HFFc6 (cell line): ENCODE results near the gene ZNF174. TPM values are rescaled to one million over a fixed set of nuclear protein-coding genes. Genes with fewer than 3 reads are reported as not detected.

Experiments
- DNase-seq: peaks from one replicate; pipeline ENCODE4 v3.0.0-alpha.2; 2018
- H3K27ac Mint-ChIP-seq: 2 replicates; pipeline ENCODE4 v1.8.0; 2020; ENCODE audit warnings: mild to moderate bottlenecking, mixed read lengths
- H3K27me3 Mint-ChIP-seq: 2 replicates; pipeline ENCODE4 v1.8.0; 2021; ENCODE audit warnings: mild to moderate bottlenecking, moderate library complexity, mixed read lengths; ENCODE audit not compliant: insufficient read depth
- H3K36me3 Mint-ChIP-seq: 2 replicates; pipeline ENCODE4 v1.8.0; 2021; ENCODE audit warnings: low read depth, mixed read lengths
- H3K4me1 Mint-ChIP-seq: 2 replicates; pipeline ENCODE4 v1.8.0; 2020; ENCODE audit warnings: low read depth, mixed read lengths
- H3K4me3 Mint-ChIP-seq: 2 replicates; pipeline ENCODE4 v1.8.0; 2020; ENCODE audit warnings: mild to moderate bottlenecking, moderate library complexity, mixed read lengths
- H3K9me3 Mint-ChIP-seq: 2 replicates; pipeline ENCODE4 v1.8.0; 2020; ENCODE audit warnings: mild to moderate bottlenecking, mixed read lengths
- total RNA-seq, 6 experiments: library from RNA; stranded (reverse); fragmentation: NEBNext Ultra II Directional; extraction: Animal tissue kit (Norgen Biotek cat#: 25700); gene quantifications; 2 replicates in 1 of 6; 3 replicates in 5 of 6; pipeline ENCODE4 v1.2.3, GENCODE V29; 2021
- TF ChIP-seq, protein P1 (sequence below): fragments of 200-600 bp; sonication (generic); IDR thresholded peaks from 2 replicates; pipeline ENCODE4 v1.5.0; 2021; ENCODE audit warnings: antibody characterized with exemption, mild to moderate bottlenecking

Gene ZNF174
- total RNA-seq, 6 experiments from 2014 or later: 8.6 to 10.7 (median 10.1) TPM

- Mint-ChIP-seq H3K9me3 (peaks cover 92% of the 10 kb centered on the region), H3K27ac (no peak overlapping the region), H3K36me3 (peaks cover 83% of the 10 kb centered on the region), H3K4me3 (no peak overlapping the region), H3K27me3 (no peaks in the 10 kb centered on the region; the same call in none of the 2 replicates), H3K4me1 (no peaks in the 10 kb centered on the region)
- DNase-seq: no peak
- TF ChIP-seq, protein P1, sequence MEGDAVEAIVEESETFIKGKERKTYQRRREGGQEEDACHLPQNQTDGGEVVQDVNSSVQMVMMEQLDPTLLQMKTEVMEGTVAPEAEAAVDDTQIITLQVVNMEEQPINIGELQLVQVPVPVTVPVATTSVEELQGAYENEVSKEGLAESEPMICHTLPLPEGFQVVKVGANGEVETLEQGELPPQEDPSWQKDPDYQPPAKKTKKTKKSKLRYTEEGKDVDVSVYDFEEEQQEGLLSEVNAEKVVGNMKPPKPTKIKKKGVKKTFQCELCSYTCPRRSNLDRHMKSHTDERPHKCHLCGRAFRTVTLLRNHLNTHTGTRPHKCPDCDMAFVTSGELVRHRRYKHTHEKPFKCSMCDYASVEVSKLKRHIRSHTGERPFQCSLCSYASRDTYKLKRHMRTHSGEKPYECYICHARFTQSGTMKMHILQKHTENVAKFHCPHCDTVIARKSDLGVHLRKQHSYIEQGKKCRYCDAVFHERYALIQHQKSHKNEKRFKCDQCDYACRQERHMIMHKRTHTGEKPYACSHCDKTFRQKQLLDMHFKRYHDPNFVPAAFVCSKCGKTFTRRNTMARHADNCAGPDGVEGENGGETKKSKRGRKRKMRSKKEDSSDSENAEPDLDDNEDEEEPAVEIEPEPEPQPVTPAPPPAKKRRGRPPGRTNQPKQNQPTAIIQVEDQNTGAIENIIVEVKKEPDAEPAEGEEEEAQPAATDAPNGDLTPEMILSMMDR: no peak
These were observed 7.7 kb downstream of the ZNF174 start for GRCh38 chr16:3408561-3409197.

DNA sequence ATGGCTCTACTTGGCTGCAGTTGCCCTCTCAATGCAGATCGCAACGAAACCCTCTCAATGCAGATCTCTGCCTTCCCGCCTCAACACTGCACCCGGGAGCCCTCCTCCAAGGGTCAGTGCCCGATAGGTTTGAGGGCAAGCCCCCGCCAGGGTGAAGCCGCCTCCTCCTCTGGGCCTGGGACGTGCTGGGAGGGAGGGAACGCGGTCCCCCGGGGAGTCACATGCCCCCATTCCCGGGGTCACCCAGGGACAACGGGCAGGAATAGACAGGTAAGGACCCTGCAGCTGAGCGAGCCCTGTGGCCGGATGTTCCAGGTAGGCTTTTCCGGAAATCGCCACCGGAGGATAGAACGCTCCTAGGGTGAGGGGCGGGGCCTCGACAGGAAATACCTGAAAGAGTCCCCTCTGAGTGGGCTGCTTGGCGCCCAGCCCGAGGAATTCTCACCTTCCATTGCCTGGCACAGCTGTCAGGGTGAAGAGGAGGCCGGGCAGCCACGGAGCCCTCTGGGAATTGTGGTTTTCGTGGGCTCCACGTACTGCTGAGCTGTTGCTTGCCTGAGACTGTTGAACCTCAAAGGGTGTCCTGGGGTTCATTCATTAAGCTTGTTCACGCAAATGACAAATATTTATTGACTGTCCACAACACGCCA lies 12.8 kb downstream of the ZNF174 start:
- TF ChIP-seq, protein P1: no peak
- H3K9me3 Mint-ChIP-seq: peaks cover 73% of the 10 kb centered on the region

GRCh38 chr16:3431779-3432219 lies 30.8 kb downstream of the ZNF174 start:
- Mint-ChIP-seq H3K27ac (no peak overlapping the region), H3K36me3 (peaks cover 17% of the 10 kb centered on the region), H3K27me3 (peaks cover 3% of the 10 kb centered on the region; the same call in 1 of the 2 replicates), H3K9me3 (peaks cover 4% of the 10 kb centered on the region; the same call in 1 of the 2 replicates), H3K4me1 (no peaks in the 10 kb centered on the region), H3K4me3 (no peak overlapping the region; the same call in 1 of the 2 replicates)
- TF ChIP-seq, protein P1: no peak
- DNase-seq: no peak

More for the DNA sequence above, 12.8 kb downstream of the ZNF174 start:
- Mint-ChIP-seq H3K27ac (no peak overlapping the region), H3K27me3 (peaks cover 2% of the 10 kb centered on the region), H3K4me3 (no peak overlapping the region), H3K4me1 (no peaks in the 10 kb centered on the region), H3K36me3 (peaks cover 34% of the 10 kb centered on the region)
- DNase-seq: no peak

DNA sequence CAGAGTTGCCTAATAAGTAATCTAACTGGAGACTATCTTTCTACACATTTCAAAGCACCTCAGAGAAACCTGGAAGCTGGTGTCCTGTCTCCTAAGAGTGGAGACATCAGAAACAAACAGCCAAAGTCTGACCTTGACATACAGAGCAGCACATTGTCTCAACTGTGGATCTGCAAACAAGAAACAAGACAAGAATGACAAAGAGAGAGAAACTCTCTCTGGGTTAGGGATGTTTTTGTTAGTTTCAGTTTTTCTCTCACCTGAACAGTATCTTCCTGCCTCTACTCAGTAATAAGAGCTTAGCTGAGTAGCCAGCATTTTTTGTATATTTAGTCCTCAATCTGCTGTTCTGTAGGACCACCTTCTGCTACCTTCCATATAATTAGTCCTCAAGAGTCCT lies 33.4 kb downstream of the ZNF174 start:
- no peak overlapping the region for H3K4me3 Mint-ChIP-seq
- no peak for DNase-seq
- no peaks in the 10 kb centered on the region for H3K4me1 Mint-ChIP-seq
- H3K36me3 Mint-ChIP-seq: peaks cover 19% of the 10 kb centered on the region
- H3K27me3 Mint-ChIP-seq: peaks cover 6% of the 10 kb centered on the region
- TF ChIP-seq, protein P1: no peak
- H3K9me3 Mint-ChIP-seq: peaks cover 5% of the 10 kb centered on the region; the same call in 1 of the 2 replicates
- H3K27ac Mint-ChIP-seq: no peak overlapping the region

- peaks cover 31% of the 10 kb centered on the region for H3K36me3 Mint-ChIP-seq
These were observed 38.6 kb downstream of the ZNF174 start for GRCh38 chr16:3439637-3440036.

More at GRCh38 chr16:3439637-3440036, 38.6 kb downstream of the ZNF174 start:
- DNase-seq: no peak
- Mint-ChIP-seq H3K4me3 (no peak overlapping the region), H3K4me1 (peaks cover under 1% of the 10 kb centered on the region; the same call in 1 of the 2 replicates), H3K27ac (no peak overlapping the region), H3K27me3 (peaks cover 9% of the 10 kb centered on the region), H3K9me3 (peaks cover 20% of the 10 kb centered on the region)
- TF ChIP-seq, protein P1: no peak
